Iris pigment epithelial cell (primary cell): Measurements from ENCODE around the gene HS1BP3.

Source experiments
- DNase-seq: peaks from one replicate; pipeline ENCODE4 v3.0.0-alpha.2; 2011; ENCODE audit warnings: low read depth

Gene HS1BP3

GRCh38 chr2:20629581-20630171, 21.2 kb downstream of the HS1BP3 start:
- DNase-seq: no peak

GRCh38 chr2:20629181-20629580, 21.7 kb downstream of the HS1BP3 start:
- DNase-seq: no peak

- no peak for DNase-seq
Observed at GRCh38 chr2:20627712-20628380, 23.1 kb downstream of the HS1BP3 start.

GRCh38 chr2:20626698-20627513, 24.0 kb downstream of the HS1BP3 start:
- no peak for DNase-seq

GRCh38 chr2:20626392-20626697, 24.6 kb downstream of the HS1BP3 start:
- no peak for DNase-seq

GRCh38 chr2:20625491-20626391, 25.2 kb downstream of the HS1BP3 start:
- no peak for DNase-seq

GRCh38 chr2:20624884-20625485, 25.9 kb downstream of the HS1BP3 start:
- DNase-seq: no peak

GRCh38 chr2:20624156-20624883, 26.6 kb downstream of the HS1BP3 start:
- no peak for DNase-seq

- no peak for DNase-seq
Observed at GRCh38 chr2:20623741-20624155, 27.1 kb downstream of the HS1BP3 start.

- no peak for DNase-seq
Observed at GRCh38 chr2:20623241-20623640, 27.7 kb downstream of the HS1BP3 start.

- DNase-seq: no peak
Observed at GRCh38 chr2:20622731-20623130, 28.2 kb downstream of the HS1BP3 start.

GRCh38 chr2:20622296-20622686, 28.6 kb downstream of the HS1BP3 start:
- DNase-seq: no peak

GRCh38 chr2:20621366-20622295, 29.3 kb downstream of the HS1BP3 start:
- DNase-seq: no peak

GRCh38 chr2:20620696-20621365, 30.1 kb downstream of the HS1BP3 start:
- no peak for DNase-seq

- DNase-seq: no peak
Observed at GRCh38 chr2:20620271-20620681, 30.6 kb downstream of the HS1BP3 start.

- no peak for DNase-seq
Observed at GRCh38 chr2:20619624-20620024, 31.3 kb downstream of the HS1BP3 start.

GRCh38 chr2:20618886-20619521, 31.9 kb downstream of the HS1BP3 start:
- DNase-seq: no peak

GRCh38 chr2:20618468-20618885, 32.4 kb downstream of the HS1BP3 start:
- no peak for DNase-seq

GRCh38 chr2:20617892-20618467, 32.9 kb downstream of the HS1BP3 start:
- peak; percentile 99 for DNase-seq
